OCI-LY1 (cell line): ENCODE results near the gene ARMCX2.

ENCODE experiments used
- EZH2 ChIP-seq: fragments of 200-600 bp; sonication (generic), shearing (Covaris generic); IDR thresholded peaks from 2 replicates; pipeline ENCODE4 v1.8.0; 2017; ENCODE audit warnings: borderline replicate concordance, mixed run types, mild to moderate bottlenecking, antibody characterized with exemption, low read length, moderate library complexity, mixed read lengths
- TF ChIP-seq, protein P1 (sequence below): fragments of 200-600 bp; sonication (generic), shearing (Covaris generic); IDR thresholded peaks from 2 replicates; pipeline ENCODE4 v1.5.1; 2017; ENCODE audit warnings: mild to moderate bottlenecking, antibody characterized with exemption, low read length, moderate library complexity, mixed read lengths

DNA sequence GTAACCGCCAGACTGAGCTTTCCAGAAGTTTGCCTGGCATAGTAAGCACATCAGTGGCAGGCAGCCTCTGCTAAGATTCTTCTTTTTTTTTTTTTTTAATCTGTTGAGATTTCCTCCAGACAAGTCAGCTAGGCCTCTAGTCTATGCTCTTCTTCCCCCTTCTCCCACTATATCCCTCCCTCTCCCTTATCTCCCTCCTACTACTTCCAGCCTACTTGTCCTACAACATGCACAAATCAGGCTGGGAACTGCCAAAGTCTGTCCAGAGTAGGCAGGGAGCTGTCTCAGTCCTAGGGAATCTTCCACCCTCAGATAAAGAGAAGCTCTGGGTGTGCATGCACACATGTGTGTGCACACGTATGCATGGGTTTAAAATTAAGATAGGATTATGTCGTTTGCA is 49.7 kb upstream of the ARMCX2 start:
- TF ChIP-seq, protein P1, sequence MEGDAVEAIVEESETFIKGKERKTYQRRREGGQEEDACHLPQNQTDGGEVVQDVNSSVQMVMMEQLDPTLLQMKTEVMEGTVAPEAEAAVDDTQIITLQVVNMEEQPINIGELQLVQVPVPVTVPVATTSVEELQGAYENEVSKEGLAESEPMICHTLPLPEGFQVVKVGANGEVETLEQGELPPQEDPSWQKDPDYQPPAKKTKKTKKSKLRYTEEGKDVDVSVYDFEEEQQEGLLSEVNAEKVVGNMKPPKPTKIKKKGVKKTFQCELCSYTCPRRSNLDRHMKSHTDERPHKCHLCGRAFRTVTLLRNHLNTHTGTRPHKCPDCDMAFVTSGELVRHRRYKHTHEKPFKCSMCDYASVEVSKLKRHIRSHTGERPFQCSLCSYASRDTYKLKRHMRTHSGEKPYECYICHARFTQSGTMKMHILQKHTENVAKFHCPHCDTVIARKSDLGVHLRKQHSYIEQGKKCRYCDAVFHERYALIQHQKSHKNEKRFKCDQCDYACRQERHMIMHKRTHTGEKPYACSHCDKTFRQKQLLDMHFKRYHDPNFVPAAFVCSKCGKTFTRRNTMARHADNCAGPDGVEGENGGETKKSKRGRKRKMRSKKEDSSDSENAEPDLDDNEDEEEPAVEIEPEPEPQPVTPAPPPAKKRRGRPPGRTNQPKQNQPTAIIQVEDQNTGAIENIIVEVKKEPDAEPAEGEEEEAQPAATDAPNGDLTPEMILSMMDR = no peak
- no peak for TF ChIP-seq EZH2
